Liver (tissue), 3 donors: Measurements from ENCODE around the gene TMEM184A.

ENCODE experiments used
- EGR1 ChIP-seq, 2 donors: IDR thresholded peaks; 2 replicates each; pipeline ENCODE4 v1.6.1; 2016 to 2018; ENCODE audit warnings: antibody characterized with exemption in 2 of 2, low read depth in 2 of 2
- FOXA2 ChIP-seq: IDR thresholded peaks from 2 replicates; pipeline ENCODE4 v1.6.1; 2016; ENCODE audit warnings: antibody characterized with exemption
- GABPA ChIP-seq, 2 donors: IDR thresholded peaks in 1 of 2; conservative IDR thresholded peaks in 1 of 2; 2 replicates each; pipeline ENCODE4 v1.6.1; 2016; ENCODE audit warnings: antibody characterized with exemption in 2 of 2, mild to moderate bottlenecking in 1 of 2, moderate library complexity in 1 of 2
- HNF4G ChIP-seq: IDR thresholded peaks from 2 replicates; pipeline ENCODE4 v1.6.1; 2016; ENCODE audit warnings: antibody characterized with exemption
- RAD21 ChIP-seq, 2 donors: IDR thresholded peaks; 2 replicates each; pipeline ENCODE4 v1.6.1; 2016; ENCODE audit warnings: antibody characterized with exemption in 2 of 2, mild to moderate bottlenecking in 2 of 2
- RXRA ChIP-seq, 2 donors: IDR thresholded peaks; 2 replicates each; pipeline ENCODE4 v1.6.1; 2017 to 2018; ENCODE audit warnings: antibody characterized with exemption in 2 of 2, mild to moderate bottlenecking in 1 of 2
- TAF1 ChIP-seq: conservative IDR thresholded peaks from 2 replicates; pipeline ENCODE4 v1.6.1; 2016; ENCODE audit warnings: antibody characterized with exemption, mild to moderate bottlenecking
- YY1 ChIP-seq: IDR thresholded peaks from 2 replicates; pipeline ENCODE4 v1.6.1; 2016; ENCODE audit warnings: antibody characterized with exemption, mild to moderate bottlenecking
- TF ChIP-seq, protein P1 (sequence below): IDR thresholded peaks from 2 replicates; pipeline ENCODE4 v1.6.1; 2016; ENCODE audit warnings: antibody characterized with exemption
- TF ChIP-seq, protein P2 (sequence below): fragments of 150-350 bp; IDR thresholded peaks from 2 replicates; pipeline ENCODE4 v1.5.1; 2017; ENCODE audit warnings: improper control_type of control experiment, low read depth, low read length; ENCODE audit not compliant: missing input control
- TF ChIP-seq, protein P3 (sequence below): IDR thresholded peaks from 2 replicates; pipeline ENCODE4 v1.6.1; 2016; ENCODE audit warnings: antibody characterized with exemption, mild to moderate bottlenecking
- TF ChIP-seq, protein P4 (sequence below): IDR thresholded peaks from 2 replicates; pipeline ENCODE4 v1.6.1; 2016; ENCODE audit warnings: antibody characterized with exemption
- TF ChIP-seq, protein P5 (sequence below): IDR thresholded peaks from 2 replicates; pipeline ENCODE4 v1.6.1; 2016; ENCODE audit warnings: antibody characterized with exemption
- donor health status: healthy.
- donor health status: healthy.

DNA sequence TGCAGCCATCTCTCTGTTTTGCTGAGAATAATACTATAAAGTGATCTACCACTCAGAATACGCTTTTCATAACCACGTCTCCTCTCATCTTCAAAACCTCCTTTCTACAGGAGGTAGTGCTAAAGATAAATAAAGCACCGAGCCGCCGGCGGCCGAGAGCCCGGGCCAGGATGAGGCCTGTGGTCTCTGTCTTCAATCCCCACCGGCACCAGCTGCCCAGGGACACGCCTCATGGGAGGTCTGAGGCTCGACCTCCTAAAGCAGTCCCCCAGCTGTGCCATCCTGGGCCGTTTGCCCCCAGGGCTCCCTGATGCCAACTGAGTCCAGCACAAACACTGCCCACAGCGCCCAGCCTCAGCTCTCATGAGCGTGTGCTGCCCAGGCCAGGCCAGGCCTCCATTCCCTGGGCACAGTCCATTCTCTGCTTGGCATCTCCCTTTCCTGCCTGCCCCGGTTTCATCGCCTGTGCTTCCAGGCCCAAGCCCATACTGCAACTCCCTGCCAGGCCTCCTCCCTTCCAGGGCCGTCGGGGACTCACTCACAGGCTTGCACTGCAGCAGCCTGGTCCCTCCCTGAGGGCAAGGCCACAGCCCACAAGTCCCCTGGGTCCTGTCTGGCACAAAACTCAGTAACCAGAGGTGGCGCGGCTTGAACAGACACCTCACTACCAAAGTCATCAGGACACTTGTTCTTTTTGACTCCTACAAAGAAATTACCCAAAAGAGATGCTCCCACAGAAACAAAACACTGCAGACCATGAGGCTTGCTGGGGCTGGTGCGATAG is 54.3 kb downstream of the TMEM184A start:
- TF ChIP-seq, protein P1, sequence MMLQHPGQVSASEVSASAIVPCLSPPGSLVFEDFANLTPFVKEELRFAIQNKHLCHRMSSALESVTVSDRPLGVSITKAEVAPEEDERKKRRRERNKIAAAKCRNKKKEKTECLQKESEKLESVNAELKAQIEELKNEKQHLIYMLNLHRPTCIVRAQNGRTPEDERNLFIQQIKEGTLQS, result no peak
- TF ChIP-seq, protein P2, sequence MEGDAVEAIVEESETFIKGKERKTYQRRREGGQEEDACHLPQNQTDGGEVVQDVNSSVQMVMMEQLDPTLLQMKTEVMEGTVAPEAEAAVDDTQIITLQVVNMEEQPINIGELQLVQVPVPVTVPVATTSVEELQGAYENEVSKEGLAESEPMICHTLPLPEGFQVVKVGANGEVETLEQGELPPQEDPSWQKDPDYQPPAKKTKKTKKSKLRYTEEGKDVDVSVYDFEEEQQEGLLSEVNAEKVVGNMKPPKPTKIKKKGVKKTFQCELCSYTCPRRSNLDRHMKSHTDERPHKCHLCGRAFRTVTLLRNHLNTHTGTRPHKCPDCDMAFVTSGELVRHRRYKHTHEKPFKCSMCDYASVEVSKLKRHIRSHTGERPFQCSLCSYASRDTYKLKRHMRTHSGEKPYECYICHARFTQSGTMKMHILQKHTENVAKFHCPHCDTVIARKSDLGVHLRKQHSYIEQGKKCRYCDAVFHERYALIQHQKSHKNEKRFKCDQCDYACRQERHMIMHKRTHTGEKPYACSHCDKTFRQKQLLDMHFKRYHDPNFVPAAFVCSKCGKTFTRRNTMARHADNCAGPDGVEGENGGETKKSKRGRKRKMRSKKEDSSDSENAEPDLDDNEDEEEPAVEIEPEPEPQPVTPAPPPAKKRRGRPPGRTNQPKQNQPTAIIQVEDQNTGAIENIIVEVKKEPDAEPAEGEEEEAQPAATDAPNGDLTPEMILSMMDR, result no peak
- no peak for TF ChIP-seq HNF4G
- no peak for TF ChIP-seq GABPA (IDR thresholded peaks at IDR 0.05 in 1 of 2, conservative IDR thresholded peaks at IDR 0.05 in 1 of 2)
- TF ChIP-seq, protein P3, sequence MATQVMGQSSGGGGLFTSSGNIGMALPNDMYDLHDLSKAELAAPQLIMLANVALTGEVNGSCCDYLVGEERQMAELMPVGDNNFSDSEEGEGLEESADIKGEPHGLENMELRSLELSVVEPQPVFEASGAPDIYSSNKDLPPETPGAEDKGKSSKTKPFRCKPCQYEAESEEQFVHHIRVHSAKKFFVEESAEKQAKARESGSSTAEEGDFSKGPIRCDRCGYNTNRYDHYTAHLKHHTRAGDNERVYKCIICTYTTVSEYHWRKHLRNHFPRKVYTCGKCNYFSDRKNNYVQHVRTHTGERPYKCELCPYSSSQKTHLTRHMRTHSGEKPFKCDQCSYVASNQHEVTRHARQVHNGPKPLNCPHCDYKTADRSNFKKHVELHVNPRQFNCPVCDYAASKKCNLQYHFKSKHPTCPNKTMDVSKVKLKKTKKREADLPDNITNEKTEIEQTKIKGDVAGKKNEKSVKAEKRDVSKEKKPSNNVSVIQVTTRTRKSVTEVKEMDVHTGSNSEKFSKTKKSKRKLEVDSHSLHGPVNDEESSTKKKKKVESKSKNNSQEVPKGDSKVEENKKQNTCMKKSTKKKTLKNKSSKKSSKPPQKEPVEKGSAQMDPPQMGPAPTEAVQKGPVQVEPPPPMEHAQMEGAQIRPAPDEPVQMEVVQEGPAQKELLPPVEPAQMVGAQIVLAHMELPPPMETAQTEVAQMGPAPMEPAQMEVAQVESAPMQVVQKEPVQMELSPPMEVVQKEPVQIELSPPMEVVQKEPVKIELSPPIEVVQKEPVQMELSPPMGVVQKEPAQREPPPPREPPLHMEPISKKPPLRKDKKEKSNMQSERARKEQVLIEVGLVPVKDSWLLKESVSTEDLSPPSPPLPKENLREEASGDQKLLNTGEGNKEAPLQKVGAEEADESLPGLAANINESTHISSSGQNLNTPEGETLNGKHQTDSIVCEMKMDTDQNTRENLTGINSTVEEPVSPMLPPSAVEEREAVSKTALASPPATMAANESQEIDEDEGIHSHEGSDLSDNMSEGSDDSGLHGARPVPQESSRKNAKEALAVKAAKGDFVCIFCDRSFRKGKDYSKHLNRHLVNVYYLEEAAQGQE, result no peak
- TF ChIP-seq YY1, result no peak
- TF ChIP-seq TAF1, result no peak
- TF ChIP-seq, protein P4, sequence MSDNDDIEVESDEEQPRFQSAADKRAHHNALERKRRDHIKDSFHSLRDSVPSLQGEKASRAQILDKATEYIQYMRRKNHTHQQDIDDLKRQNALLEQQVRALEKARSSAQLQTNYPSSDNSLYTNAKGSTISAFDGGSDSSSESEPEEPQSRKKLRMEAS, result no peak
- no peak for TF ChIP-seq RAD21 (IDR thresholded peaks at IDR 0.05)
- no peak for TF ChIP-seq EGR1 (IDR thresholded peaks at IDR 0.05; ENCODE audit: low read depth in 2 of 2)
- TF ChIP-seq, protein P5, sequence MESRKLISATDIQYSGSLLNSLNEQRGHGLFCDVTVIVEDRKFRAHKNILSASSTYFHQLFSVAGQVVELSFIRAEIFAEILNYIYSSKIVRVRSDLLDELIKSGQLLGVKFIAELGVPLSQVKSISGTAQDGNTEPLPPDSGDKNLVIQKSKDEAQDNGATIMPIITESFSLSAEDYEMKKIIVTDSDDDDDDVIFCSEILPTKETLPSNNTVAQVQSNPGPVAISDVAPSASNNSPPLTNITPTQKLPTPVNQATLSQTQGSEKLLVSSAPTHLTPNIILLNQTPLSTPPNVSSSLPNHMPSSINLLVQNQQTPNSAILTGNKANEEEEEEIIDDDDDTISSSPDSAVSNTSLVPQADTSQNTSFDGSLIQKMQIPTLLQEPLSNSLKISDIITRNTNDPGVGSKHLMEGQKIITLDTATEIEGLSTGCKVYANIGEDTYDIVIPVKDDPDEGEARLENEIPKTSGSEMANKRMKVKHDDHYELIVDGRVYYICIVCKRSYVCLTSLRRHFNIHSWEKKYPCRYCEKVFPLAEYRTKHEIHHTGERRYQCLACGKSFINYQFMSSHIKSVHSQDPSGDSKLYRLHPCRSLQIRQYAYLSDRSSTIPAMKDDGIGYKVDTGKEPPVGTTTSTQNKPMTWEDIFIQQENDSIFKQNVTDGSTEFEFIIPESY, result no peak
- no peak for TF ChIP-seq RXRA (IDR thresholded peaks at IDR 0.05)
- TF ChIP-seq FOXA2, result no peak
